Chondrocyte (in vitro differentiated cells): ENCODE measurements around the gene SNX33. TPM values are rescaled to one million over a fixed set of nuclear protein-coding genes. Genes with fewer than 3 reads are reported as not detected.

Experiments used
- DNase-seq: peaks from one replicate; pipeline ENCODE4 v3.0.0; 2021; ENCODE audit warnings: mixed read lengths, low spot score
- H3K27ac Mint-ChIP-seq: one replicate; pipeline ENCODE4 v1.8.0; 2021; ENCODE audit warnings: mild to moderate bottlenecking, moderate library complexity, mixed read lengths; ENCODE audit not compliant: unreplicated experiment
- H3K27me3 Mint-ChIP-seq: 2 replicates; pipeline ENCODE4 v1.8.0; 2021; ENCODE audit warnings: low read depth, mixed read lengths
- H3K36me3 Mint-ChIP-seq: 2 replicates; pipeline ENCODE4 v1.8.0; 2021; ENCODE audit warnings: low read depth, mixed read lengths
- H3K4me1 Mint-ChIP-seq: 2 replicates; pipeline ENCODE4 v1.8.0; 2021; ENCODE audit warnings: low read depth, mild to moderate bottlenecking, mixed read lengths
- H3K4me3 Mint-ChIP-seq: one replicate; pipeline ENCODE4 v1.8.0; 2021; ENCODE audit warnings: mild to moderate bottlenecking, moderate library complexity, mixed read lengths; ENCODE audit not compliant: unreplicated experiment
- H3K9me3 Mint-ChIP-seq: 2 replicates; pipeline ENCODE4 v1.8.0; 2021; ENCODE audit warnings: low read depth, mixed read lengths
- CTCF ChIP-seq: fragments of 200-600 bp; sonication (generic); IDR thresholded peaks from 2 replicates; pipeline ENCODE4 v1.5.0; 2021; ENCODE audit warnings: antibody characterized with exemption, mild to moderate bottlenecking, moderate library complexity
- total RNA-seq: library from RNA; stranded (reverse); gene quantifications from 3 replicates; pipeline ENCODE4 v1.2.1, GENCODE V29; 2021

The SNX33 gene
- total RNA-seq, 1 donor from 2014 or later = 31.2 TPM

- Mint-ChIP-seq H3K4me1 (peaks cover 60% of the 10 kb centered on the region), H3K27ac (no peak overlapping the region), H3K9me3 (no peaks in the 10 kb centered on the region), H3K27me3 (no peaks in the 10 kb centered on the region), H3K36me3 (peaks cover 7% of the 10 kb centered on the region), H3K4me3 (no peak overlapping the region)
- TF ChIP-seq CTCF = no peak
- DNase-seq = no peak
Measured at GRCh38 chr15:75656331-75656730, 8.6 kb downstream of the SNX33 start.

DNA sequence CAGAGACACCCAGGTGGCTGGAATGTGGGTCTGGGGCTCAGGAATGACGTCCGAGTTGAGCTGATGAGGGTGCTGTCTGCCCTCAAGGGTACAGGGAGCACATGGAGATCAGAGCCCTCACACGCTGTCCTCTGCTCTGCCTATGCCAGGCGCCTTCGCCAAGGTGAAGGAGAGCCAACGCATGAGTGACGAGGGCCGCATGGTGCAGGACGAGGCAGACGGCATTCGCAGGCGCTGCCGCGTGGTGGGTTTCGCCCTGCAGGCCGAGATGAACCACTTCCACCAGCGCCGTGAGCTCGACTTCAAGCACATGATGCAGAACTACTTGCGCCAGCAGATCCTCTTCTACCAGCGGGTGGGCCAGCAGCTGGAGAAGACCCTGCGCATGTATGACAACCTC, 9.1 kb downstream of the SNX33 start:
- Mint-ChIP-seq H3K4me1 (peaks cover 60% of the 10 kb centered on the region), H3K9me3 (no peaks in the 10 kb centered on the region), H3K4me3 (no peak overlapping the region), H3K27ac (no peak overlapping the region), H3K27me3 (no peaks in the 10 kb centered on the region), H3K36me3 (peaks cover 7% of the 10 kb centered on the region)
- TF ChIP-seq CTCF = no peak
- DNase-seq = no peak

- H3K27ac Mint-ChIP-seq = peak overlapping the region; percentile 74
- no peak for DNase-seq
- H3K4me1 Mint-ChIP-seq = peaks cover 45% of the 10 kb centered on the region
- no peak for TF ChIP-seq CTCF
- no peak overlapping the region for H3K4me3 Mint-ChIP-seq
- no peaks in the 10 kb centered on the region for H3K9me3 Mint-ChIP-seq
- no peaks in the 10 kb centered on the region for H3K27me3 Mint-ChIP-seq
- peaks cover 7% of the 10 kb centered on the region for H3K36me3 Mint-ChIP-seq
Measured at GRCh38 chr15:75659141-75659771, 11.5 kb downstream of the SNX33 start.

DNA sequence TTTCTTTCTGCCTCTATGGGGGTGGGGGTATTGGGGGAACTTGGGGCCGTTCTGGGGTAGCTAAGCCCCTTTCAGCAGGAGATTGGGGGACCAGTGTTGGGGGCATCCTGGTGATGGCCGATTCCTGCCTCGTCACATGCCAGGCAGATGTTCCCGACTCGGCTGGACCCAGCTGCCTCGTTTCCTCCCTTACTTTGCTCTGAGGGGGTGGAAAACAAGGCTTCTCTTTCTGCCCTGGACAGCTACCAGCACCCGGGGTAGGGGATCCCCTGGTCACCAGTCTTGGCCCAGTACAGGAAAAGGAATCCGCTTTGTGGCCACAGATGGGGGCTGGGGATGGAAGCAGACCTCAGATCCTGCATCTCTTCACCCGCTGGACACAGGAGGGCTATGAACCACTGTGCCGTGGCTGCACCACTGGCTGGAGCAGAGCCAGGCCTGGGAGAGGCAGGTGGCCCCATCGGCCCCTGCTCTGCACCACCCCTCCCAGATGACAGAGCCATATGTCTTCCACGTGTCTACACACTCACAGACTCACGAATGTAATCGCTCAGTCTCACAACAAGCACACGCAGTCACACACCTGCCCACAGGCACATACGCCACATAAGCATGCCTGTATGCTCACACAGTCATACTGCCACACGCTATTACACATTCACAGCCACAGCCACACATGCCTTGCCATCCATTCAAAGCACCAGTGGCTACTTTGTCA, 12.4 kb downstream of the SNX33 start:
- Mint-ChIP-seq H3K4me3 (no peak overlapping the region), H3K27ac (peak overlapping the region; percentile 99), H3K36me3 (peaks cover 7% of the 10 kb centered on the region), H3K9me3 (no peaks in the 10 kb centered on the region), H3K27me3 (no peaks in the 10 kb centered on the region), H3K4me1 (peaks cover 36% of the 10 kb centered on the region)
- no peak for DNase-seq
- TF ChIP-seq CTCF = no peak

DNA sequence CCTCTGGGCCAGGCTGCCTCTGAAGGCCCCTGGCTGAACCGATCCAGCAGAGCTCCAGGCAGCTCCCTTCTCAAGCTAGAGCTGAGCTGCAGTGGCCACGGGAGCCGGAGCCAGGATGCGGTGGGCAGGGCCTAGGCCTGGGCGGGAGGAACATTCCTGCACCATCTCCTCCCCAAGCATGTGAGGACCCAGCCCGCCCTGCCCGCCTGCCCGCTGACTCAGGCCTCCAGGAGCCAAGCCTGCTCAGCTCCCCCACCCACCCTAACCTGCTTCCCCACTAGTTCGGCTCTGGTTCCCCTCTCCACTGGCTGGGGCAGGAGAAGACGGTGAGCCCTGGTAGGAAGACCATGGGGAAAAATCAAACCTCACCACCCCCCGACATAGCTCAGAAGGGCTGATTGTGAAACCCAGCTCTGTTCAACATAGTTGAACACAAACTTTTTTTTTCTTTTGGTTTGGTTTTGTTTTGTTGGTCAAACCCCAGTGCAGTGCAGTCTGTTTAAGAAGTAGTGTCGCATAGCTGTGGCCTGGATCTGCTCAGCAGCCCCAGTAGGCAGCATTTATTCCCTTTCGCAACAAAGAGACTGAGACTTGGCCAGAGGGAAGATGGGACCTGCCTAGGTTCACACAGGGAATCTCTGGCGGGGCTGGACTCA, 13.5 kb downstream of the SNX33 start:
- H3K4me1 Mint-ChIP-seq = peaks cover 41% of the 10 kb centered on the region
- H3K27ac Mint-ChIP-seq = peak overlapping the region; percentile 99
- H3K9me3 Mint-ChIP-seq = no peaks in the 10 kb centered on the region
- peak overlapping the region; percentile 48 for H3K4me3 Mint-ChIP-seq
- no peaks in the 10 kb centered on the region for H3K27me3 Mint-ChIP-seq
- peaks cover 7% of the 10 kb centered on the region for H3K36me3 Mint-ChIP-seq
- DNase-seq = peak; percentile 99
- no peak for TF ChIP-seq CTCF
